ENCODE measurements around the gene UNC13C. TPM values are rescaled to one million over a fixed set of nuclear protein-coding genes. Genes with fewer than 3 reads are reported as not detected.

UNC13C gene
- total RNA-seq, 1 experiment from 2014 or later = not detected

- H2AFZ ChIP-seq (ENCODE audit: low read depth, low read length, poor library complexity, severe bottlenecking) = no peak overlapping the region
Observed at GRCh38 chr15:54011656-54012055, 33.4 kb downstream of the UNC13C start.

More at GRCh38 chr15:54011656-54012055, 33.4 kb downstream of the UNC13C start:
- ChIA-PET CTCF (no interaction called here), POLR2A (no interaction called here), RAD21 (ENCODE audit: low non-redundant PET in 1 of 2, low total read pairs in 2 of 2, uncharacterized antibody in 2 of 2, unreplicated experiment in 2 of 2) (no interaction called here)
- Histone ChIP-seq H3K4me3 (replicated peaks in 1 of 2; ENCODE audit: low read depth in 1 of 2, low read length in 2 of 2) (no peak overlapping the region), H3K27me3 (ENCODE audit: insufficient read depth, low read length) (no peaks in the 10 kb centered on the region), H4K20me1 (ENCODE audit: insufficient read depth) (no peaks in the 10 kb centered on the region), H3K79me2 (ENCODE audit: insufficient read depth, low read length) (no peaks in the 10 kb centered on the region), H3K9ac (ENCODE audit: low read length) (no peak overlapping the region), H3K9me2 (ENCODE audit: insufficient read depth) (no peaks in the 10 kb centered on the region), H3K27ac (ENCODE audit: low read depth, low read length) (no peak overlapping the region), H3K4me2 (ENCODE audit: low read length) (no peak overlapping the region), H3K4me1 (ENCODE audit: control insufficient read depth in 1 of 2, insufficient read depth in 2 of 2, low read length in 2 of 2) (no peaks in the 10 kb centered on the region), H3K36me3 (ENCODE audit: control insufficient read depth in 1 of 2, insufficient read depth in 2 of 2, low read length in 2 of 2) (no peaks in the 10 kb centered on the region), H3K9me3 (ENCODE audit: control insufficient read depth in 1 of 2, insufficient read depth in 1 of 2, low read depth in 1 of 2, low read length in 2 of 2) (peaks cover 13 to 31% of the 10 kb centered on the region in 2 experiments; a peak in 2 of 4 replicates)
- no TSS peak for BruUV-seq (replicated peaks)
- TF ChIP-seq ZBTB33 (IDR thresholded peaks at IDR 0.05; ENCODE audit: extremely low read depth, insufficient replicate concordance, low read length) (no peak), ZNF274 (IDR thresholded peaks at IDR 0.05; ENCODE audit: low read depth, low read length) (no peak), SIN3A (IDR thresholded peaks at IDR 0.05; ENCODE audit: low read depth) (no peak), ELF1 (IDR thresholded peaks at IDR 0.05; ENCODE audit: borderline replicate concordance, low read depth) (no peak), SP1 (IDR thresholded peaks at IDR 0.05; ENCODE audit: low read depth) (no peak), CEBPB (IDR thresholded peaks at IDR 0.05; ENCODE audit: low read depth) (no peak), JUND (IDR thresholded peaks at IDR 0.05) (no peak), POLR2A (IDR thresholded peaks at IDR 0.05; ENCODE audit: borderline replicate concordance, extremely low read depth, insufficient read depth, insufficient read length) (no peak), ATF3 (IDR thresholded peaks at IDR 0.05) (no peak), MAX (IDR thresholded peaks at IDR 0.05) (no peak), CBX3 (IDR thresholded peaks at IDR 0.05; ENCODE audit: low read depth) (no peak), FOSL1 (IDR thresholded peaks at IDR 0.05; ENCODE audit: low read depth) (no peak), CTCF (IDR thresholded peaks at IDR 0.05 in 2 of 3, conservative IDR thresholded peaks at IDR 0.05 in 1 of 3; ENCODE audit: borderline replicate concordance in 1 of 3, insufficient read depth in 1 of 3, low read depth in 2 of 3, low read length in 2 of 3) (no peak), EZH2phosphoT487 (IDR thresholded peaks at IDR 0.05; ENCODE audit: borderline replicate concordance) (no peak), ZFX (IDR thresholded peaks at IDR 0.05) (no peak)
- intact Hi-C loops (cut with micrococcal nuclease) = no loop called here
- ATAC-seq = no peak
- DNase-seq (ENCODE audit: low read depth, low spot score) = no peak

Measured in HCT116 (cell line).